BE2C (cell line): Measurements from ENCODE around the gene SLU7.

Experiments used
- DNase-seq: peaks from one replicate; pipeline ENCODE4 v3.0.0-alpha.2; 2020
- H3K27me3 ChIP-seq: fragments of 250-450 bp; sonication (Bioruptor Pico); 2 replicates; pipeline ENCODE4 v1.5.1; 2020; ENCODE audit warnings: mild to moderate bottlenecking
- H3K36me3 ChIP-seq: fragments of 250-450 bp; sonication (Bioruptor Pico); 2 replicates; pipeline ENCODE4 v1.5.1; 2020; ENCODE audit warnings: mild to moderate bottlenecking
- H3K4me1 ChIP-seq: fragments of 250-450 bp; sonication (Bioruptor Pico); 2 replicates; pipeline ENCODE4 v1.5.1; 2020
- H3K4me3 ChIP-seq: 2 replicates; pipeline ENCODE4 v1.5.1; 2011; ENCODE audit warnings: low read depth, low read length
- H3K9me3 ChIP-seq: fragments of 250-450 bp; sonication (Bioruptor Pico); 2 replicates; pipeline ENCODE4 v1.5.1; 2020
- TF ChIP-seq, protein P1 (sequence below): IDR thresholded peaks from 2 replicates; pipeline ENCODE4 v1.5.1; 2012; ENCODE audit warnings: mild to moderate bottlenecking, low read depth, low read length

Gene SLU7

DNA sequence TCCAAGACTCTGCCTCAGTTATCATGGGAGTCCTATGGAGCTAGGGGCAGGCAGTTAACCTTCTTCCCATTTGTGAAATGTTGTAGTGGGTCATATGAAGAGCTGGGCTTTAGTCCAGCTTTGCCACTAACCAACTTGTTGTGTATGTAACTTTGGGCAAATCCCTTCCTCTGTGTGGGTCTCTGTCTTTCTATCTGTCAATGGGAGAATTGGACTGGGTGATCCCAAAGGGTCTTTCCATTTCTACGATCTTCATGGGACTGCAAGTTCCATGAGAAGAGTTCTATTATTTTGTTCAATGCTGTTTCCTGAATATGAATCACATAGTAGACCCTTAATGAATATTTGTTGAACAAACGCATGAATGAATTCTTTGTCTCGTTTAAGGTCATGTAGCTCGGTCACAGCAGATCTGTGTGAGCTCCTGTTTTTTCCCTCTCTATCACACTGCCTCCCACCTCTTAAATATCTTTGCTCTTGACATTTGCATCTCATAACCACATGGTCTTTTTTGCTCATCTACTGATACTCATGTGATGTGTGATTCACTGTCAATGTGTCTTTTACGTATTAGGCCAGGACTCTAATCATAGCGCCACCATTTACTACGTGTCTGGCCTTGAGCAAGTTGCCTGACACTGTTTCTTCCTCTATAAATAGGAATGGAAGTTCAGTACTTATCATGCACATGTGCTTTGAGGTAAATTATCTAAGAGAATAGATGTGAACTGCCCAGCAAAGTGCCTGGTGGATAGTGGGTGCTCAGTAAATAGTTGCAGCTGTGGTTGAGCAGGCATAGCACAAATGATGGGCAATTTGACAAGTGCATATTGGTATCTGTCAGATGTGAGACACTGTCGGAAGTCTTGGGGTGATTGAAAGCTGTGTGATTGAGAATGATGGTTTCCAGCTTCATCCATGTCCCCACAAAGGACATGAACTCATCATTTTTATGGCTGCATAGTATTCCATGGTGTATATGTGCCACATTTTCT lies 40.2 kb upstream of the SLU7 start:
- H3K4me1 ChIP-seq = no peaks in the 10 kb centered on the region
- peaks cover 8% of the 10 kb centered on the region; the same call in 1 of the 2 replicates for H3K27me3 ChIP-seq
- H3K4me3 ChIP-seq = no peak overlapping the region
- DNase-seq = no peak
- no peaks in the 10 kb centered on the region for H3K9me3 ChIP-seq
- H3K36me3 ChIP-seq = no peaks in the 10 kb centered on the region
- TF ChIP-seq, protein P1, sequence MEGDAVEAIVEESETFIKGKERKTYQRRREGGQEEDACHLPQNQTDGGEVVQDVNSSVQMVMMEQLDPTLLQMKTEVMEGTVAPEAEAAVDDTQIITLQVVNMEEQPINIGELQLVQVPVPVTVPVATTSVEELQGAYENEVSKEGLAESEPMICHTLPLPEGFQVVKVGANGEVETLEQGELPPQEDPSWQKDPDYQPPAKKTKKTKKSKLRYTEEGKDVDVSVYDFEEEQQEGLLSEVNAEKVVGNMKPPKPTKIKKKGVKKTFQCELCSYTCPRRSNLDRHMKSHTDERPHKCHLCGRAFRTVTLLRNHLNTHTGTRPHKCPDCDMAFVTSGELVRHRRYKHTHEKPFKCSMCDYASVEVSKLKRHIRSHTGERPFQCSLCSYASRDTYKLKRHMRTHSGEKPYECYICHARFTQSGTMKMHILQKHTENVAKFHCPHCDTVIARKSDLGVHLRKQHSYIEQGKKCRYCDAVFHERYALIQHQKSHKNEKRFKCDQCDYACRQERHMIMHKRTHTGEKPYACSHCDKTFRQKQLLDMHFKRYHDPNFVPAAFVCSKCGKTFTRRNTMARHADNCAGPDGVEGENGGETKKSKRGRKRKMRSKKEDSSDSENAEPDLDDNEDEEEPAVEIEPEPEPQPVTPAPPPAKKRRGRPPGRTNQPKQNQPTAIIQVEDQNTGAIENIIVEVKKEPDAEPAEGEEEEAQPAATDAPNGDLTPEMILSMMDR = no peak

DNA sequence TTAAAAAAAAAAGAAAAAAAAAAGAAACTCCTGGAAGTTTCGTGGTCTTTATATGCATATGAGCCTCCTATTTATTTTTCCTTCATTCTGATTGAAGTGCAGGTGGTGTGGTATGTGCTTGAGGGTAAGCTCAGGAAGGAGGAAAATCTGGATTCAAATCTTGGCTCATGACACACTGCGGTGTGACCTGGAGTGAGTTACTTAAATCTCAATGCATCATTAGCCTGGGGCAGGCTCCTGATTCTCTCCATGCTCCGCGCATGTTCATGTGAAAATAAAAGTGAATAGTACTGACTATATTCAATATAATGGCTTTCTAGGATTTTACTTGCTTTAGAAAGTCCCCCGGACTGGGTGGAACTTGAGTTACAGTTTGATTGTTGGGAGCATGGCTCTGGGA lies 38.4 kb upstream of the SLU7 start:
- H3K27me3 ChIP-seq = peaks cover 9% of the 10 kb centered on the region; the same call in 1 of the 2 replicates
- no peaks in the 10 kb centered on the region for H3K9me3 ChIP-seq
- DNase-seq = no peak
- no peaks in the 10 kb centered on the region for H3K4me1 ChIP-seq
- H3K36me3 ChIP-seq = no peaks in the 10 kb centered on the region
- TF ChIP-seq, protein P1 = no peak
- no peak overlapping the region for H3K4me3 ChIP-seq

DNA sequence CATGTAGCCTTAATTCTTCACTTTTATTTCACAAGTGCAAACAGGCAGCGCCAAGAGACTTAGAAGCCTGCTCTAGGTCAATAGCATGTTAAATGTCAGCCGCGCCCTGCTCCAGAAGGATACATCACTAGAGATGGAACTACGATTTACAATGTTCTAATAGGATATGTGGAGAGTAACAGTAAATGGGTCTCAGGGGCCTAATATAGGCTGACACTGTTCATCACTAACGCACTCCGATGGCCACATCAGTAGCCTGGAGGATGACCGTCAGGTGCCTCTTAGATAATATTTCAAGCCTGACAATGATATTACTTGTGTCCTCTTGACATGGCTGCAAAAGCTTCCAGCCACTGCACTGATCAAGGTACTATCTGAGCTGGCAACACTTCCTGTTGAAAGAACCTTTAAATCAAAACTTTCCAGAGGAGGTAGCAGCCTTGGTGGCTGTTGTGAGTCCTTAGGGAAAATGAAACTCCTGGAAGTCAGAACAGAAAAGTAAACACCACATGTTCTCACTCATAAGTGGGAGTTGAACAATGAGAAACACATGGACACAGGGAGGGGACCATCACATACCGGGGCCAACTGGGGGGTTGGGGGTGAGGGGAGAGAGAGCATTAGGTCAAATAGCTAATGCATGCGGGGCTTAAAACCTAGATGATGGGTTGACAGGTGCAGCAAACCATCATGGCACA lies 37.7 kb upstream of the SLU7 start:
- Histone ChIP-seq H3K27me3 (peaks cover 9% of the 10 kb centered on the region; the same call in 1 of the 2 replicates), H3K9me3 (no peaks in the 10 kb centered on the region), H3K4me3 (no peak overlapping the region), H3K4me1 (no peaks in the 10 kb centered on the region), H3K36me3 (no peaks in the 10 kb centered on the region)
- TF ChIP-seq, protein P1 = no peak
- no peak for DNase-seq

DNA sequence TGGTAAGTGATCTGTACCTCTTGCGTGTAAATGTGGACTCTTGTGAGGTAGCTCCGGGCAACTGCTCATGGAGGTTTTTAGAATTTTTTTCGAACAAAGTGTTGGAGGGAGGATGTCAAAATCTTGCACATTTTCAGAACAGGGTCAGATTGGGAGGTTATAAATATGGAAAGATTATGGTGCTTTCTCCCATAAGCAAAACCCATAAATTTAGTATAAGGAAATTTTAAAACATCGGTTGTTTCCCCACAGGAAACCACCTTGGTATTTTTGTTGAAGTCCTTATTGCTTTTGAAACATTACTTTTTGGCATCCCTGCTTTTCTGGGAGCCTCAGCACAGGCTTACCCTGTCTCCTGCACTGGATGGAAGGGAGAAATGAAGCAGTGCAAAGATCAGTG lies 36.7 kb upstream of the SLU7 start:
- Histone ChIP-seq H3K36me3 (no peaks in the 10 kb centered on the region), H3K4me3 (no peak overlapping the region), H3K27me3 (peaks cover 9% of the 10 kb centered on the region; the same call in 1 of the 2 replicates), H3K9me3 (no peaks in the 10 kb centered on the region), H3K4me1 (no peaks in the 10 kb centered on the region)
- TF ChIP-seq, protein P1 = no peak
- no peak for DNase-seq

DNA sequence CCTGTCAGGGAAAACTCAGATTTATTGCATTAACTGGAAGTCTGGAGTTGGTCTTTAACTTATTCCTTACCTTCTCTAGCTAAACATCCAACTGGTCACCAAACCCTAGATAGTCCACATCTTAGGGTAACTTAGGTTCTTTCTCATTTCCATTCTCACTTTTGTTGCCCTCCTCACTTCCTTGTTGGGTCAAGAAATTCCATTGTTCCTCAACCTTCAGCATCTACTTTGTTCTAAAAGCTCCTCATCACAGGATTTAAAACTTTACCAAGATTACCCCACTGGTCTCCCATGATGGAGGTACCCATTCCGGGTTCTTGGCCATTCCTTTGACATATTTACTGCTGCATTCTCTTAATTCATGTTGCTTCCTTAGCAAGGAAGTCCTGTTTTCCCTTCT lies 34.9 kb upstream of the SLU7 start:
- no peaks in the 10 kb centered on the region for H3K9me3 ChIP-seq
- no peak for DNase-seq
- TF ChIP-seq, protein P1 = no peak
- H3K4me3 ChIP-seq = no peak overlapping the region
- no peaks in the 10 kb centered on the region for H3K4me1 ChIP-seq
- H3K27me3 ChIP-seq = peaks cover 6% of the 10 kb centered on the region; the same call in 1 of the 2 replicates
- no peaks in the 10 kb centered on the region for H3K36me3 ChIP-seq
